H1 (cell line): Measurements from ENCODE around the gene PTGIS. TPM values are rescaled to one million over a fixed set of nuclear protein-coding genes. Genes with fewer than 3 reads are reported as not detected.

ENCODE experiments used
- CTCF ChIA-PET: fragments of 300-600 bp; sonication (Branson Sonifier 250); formaldehyde crosslinking; loops from one replicate; lab custom pipeline; 2021; ENCODE audit not compliant: partially characterized antibody; lab: Charles Lee
- POLR2A ChIA-PET: fragments of 300-600 bp; sonication (Branson Sonifier 250); formaldehyde crosslinking; loops from one replicate; lab custom pipeline; 2021; ENCODE audit warnings: inconsistent platforms; ENCODE audit not compliant: partially characterized antibody; lab: Charles Lee
- DNase-seq, 2 experiments: peaks; one replicate each; pipeline versions ENCODE4 v3.0.0 to v3.0.0-alpha.2; 2010 to 2022; ENCODE audit warnings: low spot score in 2 of 2, low read depth in 1 of 2, mixed read lengths in 1 of 2
- FAIRE-seq: peaks from 2 replicates; lab custom pipeline; 2011; peaks lifted over from hg19 to GRCh38; lab: Jason Lieb, UNC
- H2AFZ ChIP-seq: 2 replicates; pipeline ENCODE4 v1.8.1; 2012; ENCODE audit warnings: low read length, inconsistent platforms
- H2AK5ac ChIP-seq: 2 replicates; pipeline ENCODE4 v1.6.1; 2013; ENCODE audit warnings: low read depth, low read length
- H2BK120ac ChIP-seq: replicated peaks from 2 replicates; pipeline ENCODE3; 2013; ENCODE audit warnings: low read depth, low read length, inconsistent platforms
- H2BK12ac ChIP-seq: 2 replicates; pipeline ENCODE4 v1.6.1; 2013; ENCODE audit warnings: low read depth, low read length
- H2BK15ac ChIP-seq: 2 replicates; pipeline ENCODE4 v1.6.1; 2013; ENCODE audit warnings: low read length
- H2BK20ac ChIP-seq: 2 replicates; pipeline ENCODE4 v1.6.1; 2013; ENCODE audit warnings: low read length
- H2BK5ac ChIP-seq: 2 replicates; pipeline ENCODE4 v1.6.1; 2013; ENCODE audit warnings: low read depth, low read length
- H3K14ac ChIP-seq: 2 replicates; pipeline ENCODE4 v1.6.1; 2013; ENCODE audit warnings: inconsistent platforms; ENCODE audit not compliant: insufficient read length
- H3K18ac ChIP-seq: 2 replicates; pipeline ENCODE4 v1.6.1; 2013; ENCODE audit warnings: low read length; ENCODE audit errors: extremely low read depth
- H3K23ac ChIP-seq: 2 replicates; pipeline ENCODE4 v1.6.1; 2013; ENCODE audit warnings: inconsistent platforms; ENCODE audit not compliant: insufficient read length
- H3K23me2 ChIP-seq: 2 replicates; pipeline ENCODE4 v1.6.1; 2013; ENCODE audit warnings: low read depth, low read length
- H3K27ac ChIP-seq: 2 replicates; pipeline ENCODE4 v1.6.1; 2011; ENCODE audit warnings: low read depth, low read length, inconsistent platforms
- H3K27me3 ChIP-seq, 4 experiments: replicated peaks in 1 of 4; 1 replicate in 1 of 4; 2 replicates in 3 of 4; pipeline versions ENCODE4 v1.6.1 to v1.8.1; 2011 to 2013; ENCODE audit warnings: low read length in 3 of 4, mild to moderate bottlenecking in 3 of 4, inconsistent platforms in 2 of 4, mixed read lengths in 2 of 4, moderate library complexity in 1 of 4; ENCODE audit not compliant: control insufficient read depth in 3 of 4, insufficient read depth in 3 of 4; ENCODE audit errors: extremely low read depth in 1 of 4
- H3K36me3 ChIP-seq, 4 experiments: 2 replicates each; pipeline versions ENCODE4 v1.6.1 to v1.8.1; 2011 to 2013; ENCODE audit warnings: mild to moderate bottlenecking in 4 of 4, low read length in 3 of 4, moderate library complexity in 2 of 4, control low read depth in 1 of 4, inconsistent platforms in 1 of 4; ENCODE audit not compliant: insufficient read depth in 4 of 4, control insufficient read depth in 2 of 4
- H3K4ac ChIP-seq: replicated peaks from 2 replicates; pipeline ENCODE3; 2013; ENCODE audit warnings: low read length, low read depth, mixed read lengths, inconsistent platforms; ENCODE audit not compliant: insufficient read length
- H3K4me1 ChIP-seq, 4 experiments: replicated peaks in 1 of 4; 1 replicate in 1 of 4; 2 replicates in 3 of 4; pipeline versions ENCODE4 v1.6.1 to v1.8.1; 2011 to 2013; ENCODE audit warnings: low read length in 3 of 4, inconsistent platforms in 2 of 4, mixed read lengths in 1 of 4; ENCODE audit not compliant: insufficient read depth in 4 of 4, control insufficient read depth in 3 of 4
- H3K4me2 ChIP-seq, 2 experiments: 2 replicates each; pipeline versions ENCODE4 v1.6.1 to v1.8.1; 2011 to 2013; ENCODE audit warnings: low read depth in 2 of 2, low read length in 2 of 2, control low read depth in 1 of 2, inconsistent platforms in 1 of 2, mild to moderate bottlenecking in 1 of 2; ENCODE audit not compliant: insufficient read depth in 1 of 2
- H3K4me3 ChIP-seq, 4 experiments: fragments of 200-600, 300-600 bp in 1 of 4; sonication (generic), shearing (Covaris generic), sonication (Bioruptor Twin) in 1 of 4; 2 replicates each; pipeline versions ENCODE4 v1.5.1 to v1.8.1; 2011 to 2016; ENCODE audit warnings: low read length in 4 of 4, low read depth in 3 of 4, control low read depth in 2 of 4, inconsistent platforms in 2 of 4, mild to moderate bottlenecking in 2 of 4, mixed read lengths in 1 of 4, moderate library complexity in 1 of 4; ENCODE audit not compliant: insufficient read depth in 2 of 4; ENCODE audit errors: extremely low read depth in 1 of 4
- H3K56ac ChIP-seq: replicated peaks from 2 replicates; pipeline ENCODE3; 2013; ENCODE audit warnings: low read depth, mild to moderate bottlenecking, mixed read lengths, low read length, inconsistent platforms; ENCODE audit not compliant: insufficient read length
- H3K79me1 ChIP-seq: 2 replicates; pipeline ENCODE4 v1.6.1; 2013; ENCODE audit warnings: low read depth, low read length, control low read depth
- H3K79me2 ChIP-seq, 2 experiments: 2 replicates each; pipeline versions ENCODE4 v1.6.1 to v1.8.1; 2012 to 2013; ENCODE audit warnings: low read length in 2 of 2, mild to moderate bottlenecking in 2 of 2, inconsistent platforms in 1 of 2; ENCODE audit not compliant: insufficient read depth in 2 of 2, control insufficient read depth in 1 of 2
- H3K9ac ChIP-seq, 4 experiments: replicated peaks in 1 of 4; 1 replicate in 1 of 4; 2 replicates in 3 of 4; pipeline versions ENCODE4 v1.6.1 to v1.8.1; 2011 to 2013; ENCODE audit warnings: low read depth in 3 of 4, low read length in 3 of 4, control low read depth in 2 of 4, mild to moderate bottlenecking in 2 of 4, moderate library complexity in 2 of 4, inconsistent platforms in 1 of 4; ENCODE audit errors: extremely low read depth in 1 of 4
- H3K9me3 ChIP-seq, 2 experiments: 2 replicates each; pipeline versions ENCODE4 v1.6.1 to v1.8.1; 2012 to 2013; ENCODE audit warnings: mild to moderate bottlenecking in 2 of 2, moderate library complexity in 2 of 2, control low read depth in 1 of 2, inconsistent platforms in 1 of 2, low read depth in 1 of 2, low read length in 1 of 2, mixed read lengths in 1 of 2; ENCODE audit not compliant: insufficient read depth in 2 of 2
- H4K20me1 ChIP-seq, 2 experiments: replicated peaks in 1 of 2; 2 replicates each; pipeline versions ENCODE3 to v1.8.1; 2011 to 2013; ENCODE audit warnings: inconsistent platforms in 2 of 2, low read length in 2 of 2, mild to moderate bottlenecking in 1 of 2; ENCODE audit not compliant: insufficient read depth in 2 of 2, control insufficient read depth in 1 of 2
- H4K5ac ChIP-seq: 2 replicates; pipeline ENCODE4 v1.6.1; 2013; ENCODE audit warnings: low read length, low read depth, mixed read lengths, inconsistent platforms; ENCODE audit not compliant: insufficient read length
- H4K8ac ChIP-seq: 2 replicates; pipeline ENCODE4 v1.8.0; 2013; ENCODE audit warnings: mild to moderate bottlenecking, moderate library complexity, low read length, inconsistent platforms; ENCODE audit not compliant: insufficient read depth; ENCODE audit errors: extremely low read depth
- H4K91ac ChIP-seq: replicated peaks from 2 replicates; pipeline ENCODE3; 2013; ENCODE audit warnings: low read length, mixed read lengths, inconsistent platforms; ENCODE audit not compliant: insufficient read length
- CTBP2 ChIP-seq: IDR thresholded peaks from 2 replicates; pipeline ENCODE4 v1.7.0; 2011; ENCODE audit warnings: borderline replicate concordance, mild to moderate bottlenecking, moderate library complexity, mixed read lengths, low read length; ENCODE audit not compliant: insufficient read depth, insufficient read length
- WGBS, 2 experiments: shearing (Covaris generic) in 1 of 2; methylation state at CpG; one replicate each; pipeline versions ENCODE4 v1.1.6 to v1.1.7; 2013 to 2015; ENCODE audit warnings: low lambda C conversion rate in 2 of 2, mixed read lengths in 2 of 2, inconsistent platforms in 1 of 2, low coverage in 1 of 2, missing lambda C conversion rate in 1 of 2; ENCODE audit not compliant: insufficient replicate concordance in 2 of 2, insufficient coverage in 1 of 2, insufficient read length in 1 of 2; ENCODE audit errors: extremely low coverage in 1 of 2, missing lambda C conversion rate in 1 of 2; 5-methylcytosine and 5-hydroxymethylcytosine counted together
- polyA plus RNA-seq, 7 experiments: library from polyadenylated mRNA; depleted of rRNA in 3 of 7; stranded (reverse) in 5 of 7; unstranded in 2 of 7; fragments of >200 nt in 5 of 7; fragments of 200-250 nt in 2 of 7; gene quantifications; 1 replicate in 5 of 7; 2 replicates in 1 of 7; 4 replicates in 1 of 7; pipeline versions ENCODE4 v1.2.1 to v1.2.3, GENCODE V29; 2011 to 2013; ENCODE audit warnings: missing spikeins in 2 of 7, mixed read lengths in 2 of 7
- total RNA-seq: library from RNA; stranded (reverse); fragmentation: NEBNext Ultra II Directional; extraction: Animal tissue kit (Norgen Biotek cat#: 25700); gene quantifications from 2 replicates; pipeline ENCODE4 v1.2.1, GENCODE V29; 2021
- TF ChIP-seq, protein P1 (sequence below): IDR thresholded peaks from 2 replicates; pipeline ENCODE4 v1.6.1; 2011; ENCODE audit warnings: low read length, improper control_type of control experiment

The PTGIS gene
- total and polyA plus RNA-seq, 2 of the 8 experiments (the other 6 are each of a cell fraction or from before 2014, with no cell fraction given) = 29.9 to 35.5 TPM

DNA sequence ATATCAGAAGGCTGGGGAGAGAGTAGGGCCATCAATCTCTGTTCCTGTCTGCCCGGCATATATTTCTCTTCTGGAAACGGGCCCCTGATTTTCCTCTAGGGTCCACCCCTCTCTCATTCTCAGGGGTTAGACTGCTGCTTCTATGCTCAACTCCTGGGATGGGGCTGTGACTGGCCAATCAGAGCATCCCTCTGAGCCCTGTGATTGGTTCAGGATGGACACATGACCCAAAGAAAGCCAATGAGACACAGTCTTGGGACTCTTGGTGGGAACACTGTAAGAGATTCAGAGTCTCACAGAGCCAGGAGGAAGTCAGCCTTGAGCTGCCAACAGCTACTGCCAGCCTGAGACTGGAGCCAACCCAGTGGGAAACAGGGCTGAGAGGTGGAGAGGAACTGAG lies 54.4 kb downstream of the PTGIS start:
- WGBS, 2 experiments = 100% methylated on average over 2 of the region's 2 CpGs; no CpG with 5 or more reads in 1 of the 2 experiments
- peaks cover 0 to 9% of the 10 kb centered on the region in 2 experiments for H4K20me1 ChIP-seq
- no peak overlapping the region for H2AFZ ChIP-seq
- no peak overlapping the region for H3K27ac ChIP-seq
- ChIA-PET CTCF (interaction anchor here (0.9 to 2.4 kb wide), 5 partner anchors 16 to 129 kb away, joined by 3 to 10 read pairs (median 5); no protein-coding TSS in a partner anchor), POLR2A (no interaction called here)
- H3K36me3 ChIP-seq = peaks cover 0 to 5% (median 3%) of the 10 kb centered on the region in 4 experiments; a peak in 3 of 8 replicates
- H4K91ac ChIP-seq = no peak overlapping the region
- no peak overlapping the region for H2BK5ac ChIP-seq
- H2BK20ac ChIP-seq = no peak overlapping the region
- peaks cover 9% of the 10 kb centered on the region; the same call in 1 of the 2 replicates for H3K23me2 ChIP-seq
- no peak overlapping the region for H3K9ac ChIP-seq
- no peak overlapping the region for H3K4ac ChIP-seq
- DNase-seq = no peak
- TF ChIP-seq, protein P1, sequence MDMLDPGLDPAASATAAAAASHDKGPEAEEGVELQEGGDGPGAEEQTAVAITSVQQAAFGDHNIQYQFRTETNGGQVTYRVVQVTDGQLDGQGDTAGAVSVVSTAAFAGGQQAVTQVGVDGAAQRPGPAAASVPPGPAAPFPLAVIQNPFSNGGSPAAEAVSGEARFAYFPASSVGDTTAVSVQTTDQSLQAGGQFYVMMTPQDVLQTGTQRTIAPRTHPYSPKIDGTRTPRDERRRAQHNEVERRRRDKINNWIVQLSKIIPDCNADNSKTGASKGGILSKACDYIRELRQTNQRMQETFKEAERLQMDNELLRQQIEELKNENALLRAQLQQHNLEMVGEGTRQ = 0 out of 2 replicates have a peak, but pooled peaks have one; percentile 24
- no peak for TF ChIP-seq CTBP2
- no peak overlapping the region for H3K4me2 ChIP-seq
- H4K5ac ChIP-seq = no peak overlapping the region
- no peak overlapping the region for H3K14ac ChIP-seq
- H3K27me3 ChIP-seq = no peaks in the 10 kb centered on the region
- H2AK5ac ChIP-seq = no peak overlapping the region
- no peak overlapping the region for H2BK15ac ChIP-seq
- no peak overlapping the region for H3K56ac ChIP-seq
- H3K4me3 ChIP-seq = no peak overlapping the region
- H3K23ac ChIP-seq = no peak overlapping the region
- no peaks in the 10 kb centered on the region for H3K79me1 ChIP-seq
- no peak overlapping the region for H2BK120ac ChIP-seq
- H2BK12ac ChIP-seq = no peak overlapping the region
- no peak overlapping the region for H3K18ac ChIP-seq
- no peak overlapping the region for H4K8ac ChIP-seq
- no peaks in the 10 kb centered on the region for H3K4me1 ChIP-seq
- H3K9me3 ChIP-seq = no peaks in the 10 kb centered on the region
- no peak for FAIRE-seq
- H3K79me2 ChIP-seq = no peaks in the 10 kb centered on the region
